Activated naive CD8-positive, alpha-beta T cell (primary cell): ENCODE measurements around the gene MSX1.

Experiments used
- H3K27ac Mint-ChIP-seq: one replicate; pipeline ENCODE4 v1.8.0; 2021; ENCODE audit warnings: mixed read lengths
- H3K27me3 Mint-ChIP-seq: one replicate; pipeline ENCODE4 v1.8.0; 2021; ENCODE audit warnings: mixed read lengths
- H3K36me3 Mint-ChIP-seq: one replicate; pipeline ENCODE4 v1.8.0; 2021; ENCODE audit warnings: mixed read lengths
- H3K4me1 Mint-ChIP-seq: one replicate; pipeline ENCODE4 v1.8.0; 2021; ENCODE audit warnings: low read depth, mixed read lengths
- H3K4me3 Mint-ChIP-seq: one replicate; pipeline ENCODE4 v1.8.0; 2021; ENCODE audit warnings: mild to moderate bottlenecking, mixed read lengths
- H3K9me3 Mint-ChIP-seq: one replicate; pipeline ENCODE4 v1.8.0; 2021; ENCODE audit warnings: low read depth, mixed read lengths

MSX1 gene

DNA sequence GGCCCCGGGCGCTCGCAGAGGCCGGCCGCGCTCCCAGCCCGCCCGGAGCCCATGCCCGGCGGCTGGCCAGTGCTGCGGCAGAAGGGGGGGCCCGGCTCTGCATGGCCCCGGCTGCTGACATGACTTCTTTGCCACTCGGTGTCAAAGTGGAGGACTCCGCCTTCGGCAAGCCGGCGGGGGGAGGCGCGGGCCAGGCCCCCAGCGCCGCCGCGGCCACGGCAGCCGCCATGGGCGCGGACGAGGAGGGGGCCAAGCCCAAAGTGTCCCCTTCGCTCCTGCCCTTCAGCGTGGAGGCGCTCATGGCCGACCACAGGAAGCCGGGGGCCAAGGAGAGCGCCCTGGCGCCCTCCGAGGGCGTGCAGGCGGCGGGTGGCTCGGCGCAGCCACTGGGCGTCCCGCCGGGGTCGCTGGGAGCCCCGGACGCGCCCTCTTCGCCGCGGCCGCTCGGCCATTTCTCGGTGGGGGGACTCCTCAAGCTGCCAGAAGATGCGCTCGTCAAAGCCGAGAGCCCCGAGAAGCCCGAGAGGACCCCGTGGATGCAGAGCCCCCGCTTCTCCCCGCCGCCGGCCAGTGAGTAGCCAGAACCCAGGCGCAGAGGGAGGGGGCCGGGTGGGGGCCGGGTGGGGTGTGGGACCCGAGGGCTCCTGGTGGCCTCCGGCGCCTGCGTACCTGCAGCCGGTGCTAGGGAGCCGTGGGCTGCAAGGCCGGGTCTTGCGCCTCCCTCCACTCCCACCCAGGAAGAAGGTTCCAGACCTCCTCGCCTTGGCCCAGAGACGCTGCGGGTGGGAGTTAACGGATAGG lies 534 bp downstream of the MSX1 start:
- Mint-ChIP-seq H3K4me1 (peaks cover 49% of the 10 kb centered on the region), H3K27ac (no peak overlapping the region), H3K36me3 (no peaks in the 10 kb centered on the region), H3K4me3 (peak overlapping the region; percentile 86), H3K27me3 (peaks cover 50% of the 10 kb centered on the region), H3K9me3 (no peaks in the 10 kb centered on the region)

DNA sequence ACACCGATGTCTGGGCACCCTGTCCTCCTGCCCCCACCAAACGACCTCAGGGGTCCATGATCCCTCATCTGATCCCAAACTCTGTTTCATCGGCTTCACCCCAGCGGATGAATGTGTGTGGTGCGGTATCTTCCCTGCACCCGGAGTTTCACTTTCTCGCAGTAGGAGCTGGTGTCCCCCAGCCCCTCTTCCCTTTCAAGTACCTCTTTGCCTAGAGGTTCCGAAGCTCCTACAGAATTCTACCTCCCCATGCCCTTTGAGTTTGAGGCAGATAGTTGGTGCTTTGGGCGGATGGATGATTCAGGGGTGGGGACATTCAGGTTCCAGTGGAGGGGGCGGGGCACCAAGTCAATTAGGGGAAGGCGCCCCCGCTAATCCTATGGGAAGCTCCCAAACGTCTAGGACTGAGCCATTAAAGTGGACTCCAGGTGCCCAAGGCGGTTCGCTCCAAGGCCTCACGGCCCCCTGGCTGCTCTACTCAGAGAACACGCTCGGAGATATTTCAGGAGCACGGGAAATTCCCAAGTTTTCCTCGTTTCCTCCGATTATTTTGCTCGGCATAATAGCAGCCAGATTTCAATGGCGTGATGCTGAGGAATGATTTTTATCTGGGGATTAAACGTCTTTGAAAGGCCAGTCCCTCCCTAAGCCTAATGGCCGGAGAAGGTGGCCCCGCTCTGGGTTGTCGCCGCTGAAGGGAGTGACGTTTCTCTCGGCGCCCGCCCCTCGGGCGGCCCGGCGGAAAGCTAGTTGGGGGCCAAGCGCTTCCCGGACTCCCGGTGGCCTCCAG lies 1.3 kb downstream of the MSX1 start:
- Mint-ChIP-seq H3K4me3 (peak overlapping the region; percentile 86), H3K27ac (no peak overlapping the region), H3K9me3 (no peaks in the 10 kb centered on the region), H3K36me3 (no peaks in the 10 kb centered on the region), H3K27me3 (peaks cover 50% of the 10 kb centered on the region), H3K4me1 (peaks cover 48% of the 10 kb centered on the region)

- peaks cover 48% of the 10 kb centered on the region for H3K4me1 Mint-ChIP-seq
- peak overlapping the region; percentile 86 for H3K4me3 Mint-ChIP-seq
- no peak overlapping the region for H3K27ac Mint-ChIP-seq
These were observed 2.0 kb downstream of the MSX1 start for GRCh38 chr4:4861390-4862018.

GRCh38 chr4:4862071-4862551 lies 2.6 kb downstream of the MSX1 start:
- no peaks in the 10 kb centered on the region for H3K9me3 Mint-ChIP-seq
- H3K36me3 Mint-ChIP-seq, result no peaks in the 10 kb centered on the region
- peak overlapping the region; percentile 86 for H3K4me3 Mint-ChIP-seq
- H3K27ac Mint-ChIP-seq, result no peak overlapping the region
- peaks cover 50% of the 10 kb centered on the region for H3K27me3 Mint-ChIP-seq
- peaks cover 46% of the 10 kb centered on the region for H3K4me1 Mint-ChIP-seq

More at GRCh38 chr4:4861390-4862018, 2.0 kb downstream of the MSX1 start:
- Mint-ChIP-seq H3K36me3 (no peaks in the 10 kb centered on the region), H3K27me3 (peaks cover 51% of the 10 kb centered on the region), H3K9me3 (no peaks in the 10 kb centered on the region)

- H3K4me3 Mint-ChIP-seq, result no peak overlapping the region
- H3K36me3 Mint-ChIP-seq, result no peaks in the 10 kb centered on the region
- no peak overlapping the region for H3K27ac Mint-ChIP-seq
- H3K9me3 Mint-ChIP-seq, result no peaks in the 10 kb centered on the region
- H3K4me1 Mint-ChIP-seq, result peaks cover 42% of the 10 kb centered on the region
- H3K27me3 Mint-ChIP-seq, result peaks cover 47% of the 10 kb centered on the region
These were observed 3.4 kb downstream of the MSX1 start for GRCh38 chr4:4862665-4863482.

GRCh38 chr4:4864443-4864939 lies 5.0 kb downstream of the MSX1 start:
- Mint-ChIP-seq H3K27me3 (peaks cover 44% of the 10 kb centered on the region), H3K27ac (no peak overlapping the region), H3K9me3 (no peaks in the 10 kb centered on the region), H3K4me1 (peaks cover 36% of the 10 kb centered on the region), H3K36me3 (no peaks in the 10 kb centered on the region), H3K4me3 (no peak overlapping the region)

GRCh38 chr4:4864940-4865704 lies 5.7 kb downstream of the MSX1 start:
- Mint-ChIP-seq H3K36me3 (no peaks in the 10 kb centered on the region), H3K9me3 (no peaks in the 10 kb centered on the region), H3K4me3 (peak overlapping the region; percentile 30), H3K4me1 (peaks cover 39% of the 10 kb centered on the region), H3K27me3 (peaks cover 50% of the 10 kb centered on the region), H3K27ac (no peak overlapping the region)

- H3K27ac Mint-ChIP-seq, result no peak overlapping the region
- peaks cover 37% of the 10 kb centered on the region for H3K4me1 Mint-ChIP-seq
- peaks cover 53% of the 10 kb centered on the region for H3K27me3 Mint-ChIP-seq
- H3K9me3 Mint-ChIP-seq, result no peaks in the 10 kb centered on the region
- H3K4me3 Mint-ChIP-seq, result peak overlapping the region; percentile 73
- H3K36me3 Mint-ChIP-seq, result no peaks in the 10 kb centered on the region
These were observed 6.2 kb downstream of the MSX1 start for GRCh38 chr4:4865705-4866123.

DNA sequence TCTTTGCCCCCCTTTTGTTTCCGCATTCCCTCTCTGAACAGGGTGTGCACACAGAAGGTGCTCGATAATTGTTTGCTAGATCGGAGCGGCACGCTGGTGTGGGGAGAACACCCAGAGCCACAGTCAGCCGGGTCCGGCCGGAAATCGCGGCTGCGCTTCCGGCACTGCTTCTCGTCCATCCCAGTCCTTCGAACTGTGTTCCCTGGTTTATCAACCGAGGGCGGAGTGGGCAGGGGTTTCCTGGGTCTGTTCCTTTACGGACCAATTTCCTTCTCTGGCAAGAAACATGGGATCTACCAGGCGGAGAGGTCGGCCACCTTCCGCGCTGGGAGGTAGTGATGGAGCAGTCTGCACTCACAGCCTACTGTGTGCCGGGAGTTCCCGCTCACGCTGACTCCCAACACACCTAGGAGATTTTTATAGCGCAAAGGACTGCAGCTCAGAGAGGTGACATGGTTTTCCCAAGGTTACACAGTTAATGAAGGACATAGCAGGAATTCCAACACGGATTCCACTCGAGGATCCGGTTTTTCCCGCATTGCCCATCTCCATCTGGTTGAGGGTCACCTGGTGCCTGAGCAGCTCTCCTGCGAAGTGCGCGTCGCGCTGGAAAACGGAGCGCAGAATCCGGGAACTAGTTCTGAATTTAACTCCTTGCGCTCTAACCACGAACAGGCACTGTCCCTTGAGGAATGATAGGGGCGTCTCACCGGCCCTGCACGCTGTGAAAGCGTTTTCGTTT lies 6.8 kb downstream of the MSX1 start:
- Mint-ChIP-seq H3K27me3 (peaks cover 58% of the 10 kb centered on the region), H3K36me3 (no peaks in the 10 kb centered on the region), H3K9me3 (no peaks in the 10 kb centered on the region), H3K4me1 (peaks cover 39% of the 10 kb centered on the region), H3K27ac (peak overlapping the region; percentile 28), H3K4me3 (peak overlapping the region; percentile 73)

DNA sequence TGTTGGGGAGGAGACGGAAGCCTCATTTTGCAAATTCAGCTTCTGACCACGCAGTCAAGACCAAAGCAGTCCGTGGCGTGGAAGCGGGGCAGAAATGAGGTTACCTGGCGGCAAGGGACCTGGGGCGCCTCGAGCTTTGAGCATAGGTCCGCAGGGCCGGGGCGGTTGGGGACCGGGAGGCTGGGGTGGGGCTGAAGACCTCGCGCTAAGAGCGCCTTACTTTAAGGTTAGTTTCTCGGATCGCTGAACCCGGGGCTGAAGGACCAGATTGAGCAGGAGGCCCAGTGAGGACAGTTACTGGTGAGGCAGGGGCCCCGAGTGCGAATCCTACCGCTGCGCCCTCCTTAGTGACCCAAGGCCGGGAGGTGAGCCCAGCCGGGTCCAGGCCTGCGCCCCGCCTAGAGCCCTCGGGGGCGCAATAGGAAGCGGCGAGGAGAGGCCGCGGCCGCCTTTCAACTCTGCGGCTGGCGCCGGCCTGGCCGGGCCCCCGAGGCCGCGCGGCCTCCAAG lies 7.5 kb downstream of the MSX1 start:
- Mint-ChIP-seq H3K36me3 (no peaks in the 10 kb centered on the region), H3K27me3 (peaks cover 57% of the 10 kb centered on the region), H3K4me1 (peaks cover 36% of the 10 kb centered on the region), H3K27ac (no peak overlapping the region), H3K9me3 (no peaks in the 10 kb centered on the region), H3K4me3 (peak overlapping the region; percentile 73)

- Mint-ChIP-seq H3K4me1 (peaks cover 31% of the 10 kb centered on the region), H3K4me3 (no peak overlapping the region), H3K27me3 (peaks cover 53% of the 10 kb centered on the region), H3K9me3 (no peaks in the 10 kb centered on the region), H3K27ac (no peak overlapping the region), H3K36me3 (no peaks in the 10 kb centered on the region)
These were observed 8.0 kb downstream of the MSX1 start for GRCh38 chr4:4867375-4868039.

DNA sequence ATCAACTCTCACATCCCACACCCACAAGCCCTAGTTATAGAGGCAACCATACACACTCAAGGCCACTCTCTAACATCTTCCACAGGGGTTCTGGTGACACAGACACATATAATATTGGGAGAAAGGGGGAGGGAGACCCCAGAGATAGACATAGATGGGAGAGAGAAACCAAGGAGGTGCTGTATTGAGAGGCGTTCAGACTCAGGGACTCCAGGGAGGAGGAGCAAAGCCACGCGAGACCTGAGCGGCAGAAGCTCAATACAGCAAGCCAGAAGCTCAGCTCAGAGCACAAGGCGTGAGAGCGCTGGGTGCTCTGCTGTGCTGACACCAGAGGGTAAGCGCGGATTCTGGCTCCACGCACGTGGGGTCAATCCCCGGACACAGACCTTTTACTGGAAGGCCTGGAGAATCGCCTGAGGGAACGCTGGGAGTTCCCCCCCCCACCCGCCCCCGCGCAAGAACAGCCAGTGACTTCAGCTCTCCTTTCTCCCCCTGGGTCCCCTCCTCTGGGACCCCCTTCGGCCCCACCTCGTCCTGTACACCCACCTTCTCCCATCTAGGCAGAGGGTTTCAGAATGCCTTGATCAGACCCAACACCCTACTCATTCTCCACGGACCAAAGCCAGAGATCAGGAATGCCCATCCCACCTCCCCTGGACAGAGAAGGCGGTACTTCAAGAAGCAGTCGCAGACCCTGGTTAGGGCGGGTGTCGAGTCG lies 8.7 kb downstream of the MSX1 start:
- Mint-ChIP-seq H3K9me3 (no peaks in the 10 kb centered on the region), H3K36me3 (no peaks in the 10 kb centered on the region), H3K4me1 (peaks cover 31% of the 10 kb centered on the region), H3K27me3 (peaks cover 52% of the 10 kb centered on the region), H3K4me3 (no peak overlapping the region), H3K27ac (no peak overlapping the region)
